ENCODE results near the gene CADM1.

DNA sequence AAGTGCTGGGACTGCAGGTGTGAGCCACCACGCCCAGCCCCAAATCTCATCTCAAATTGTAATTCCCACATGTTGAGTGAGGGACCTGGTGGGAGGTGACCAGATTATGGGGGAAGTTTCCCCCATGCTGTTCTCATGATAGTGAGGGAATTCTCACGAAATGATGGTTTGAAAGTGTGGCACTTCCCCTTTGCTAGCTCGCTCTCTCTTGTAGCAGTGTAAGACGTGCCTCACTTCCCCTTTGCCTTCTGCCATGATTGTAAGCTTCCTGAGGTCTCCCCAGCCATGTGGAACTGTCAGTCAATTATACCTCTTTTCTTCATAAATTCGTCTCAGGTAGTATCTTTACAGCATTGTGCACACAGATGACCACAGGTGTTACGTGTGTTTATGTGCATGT is 357.8 kb downstream of the CADM1 start:
- TF ChIP-seq, protein P1, sequence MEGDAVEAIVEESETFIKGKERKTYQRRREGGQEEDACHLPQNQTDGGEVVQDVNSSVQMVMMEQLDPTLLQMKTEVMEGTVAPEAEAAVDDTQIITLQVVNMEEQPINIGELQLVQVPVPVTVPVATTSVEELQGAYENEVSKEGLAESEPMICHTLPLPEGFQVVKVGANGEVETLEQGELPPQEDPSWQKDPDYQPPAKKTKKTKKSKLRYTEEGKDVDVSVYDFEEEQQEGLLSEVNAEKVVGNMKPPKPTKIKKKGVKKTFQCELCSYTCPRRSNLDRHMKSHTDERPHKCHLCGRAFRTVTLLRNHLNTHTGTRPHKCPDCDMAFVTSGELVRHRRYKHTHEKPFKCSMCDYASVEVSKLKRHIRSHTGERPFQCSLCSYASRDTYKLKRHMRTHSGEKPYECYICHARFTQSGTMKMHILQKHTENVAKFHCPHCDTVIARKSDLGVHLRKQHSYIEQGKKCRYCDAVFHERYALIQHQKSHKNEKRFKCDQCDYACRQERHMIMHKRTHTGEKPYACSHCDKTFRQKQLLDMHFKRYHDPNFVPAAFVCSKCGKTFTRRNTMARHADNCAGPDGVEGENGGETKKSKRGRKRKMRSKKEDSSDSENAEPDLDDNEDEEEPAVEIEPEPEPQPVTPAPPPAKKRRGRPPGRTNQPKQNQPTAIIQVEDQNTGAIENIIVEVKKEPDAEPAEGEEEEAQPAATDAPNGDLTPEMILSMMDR (optimal IDR thresholded peaks at IDR 0.05 in 1 of 3, IDR thresholded peaks at IDR 0.05 in 1 of 3, conservative IDR thresholded peaks at IDR 0.05 in 1 of 3; ENCODE audit: extremely low read depth in 1 of 3, insufficient read depth in 2 of 3, low read length in 3 of 3): no peak
- TF ChIP-seq EZH2 (IDR thresholded peaks at IDR 0.05; ENCODE audit: low read length): no peak

Data from keratinocyte (primary cell).